HepG2 (cell line): ENCODE measurements around the gene IFT122. TPM values are rescaled to one million over a fixed set of nuclear protein-coding genes. Genes with fewer than 3 reads are reported as not detected.

Source experiments
- HIC2 ChIP-seq: sonication (generic); formaldehyde crosslinking; IDR thresholded peaks from 2 replicates; pipeline ENCODE4 v1.9.0; 2022; ENCODE audit warnings: low read depth, missing genetic modification reagents
- HMGXB3 ChIP-seq: sonication (generic); formaldehyde crosslinking; IDR thresholded peaks from 2 replicates; pipeline ENCODE4 v1.4.0; 2020; ENCODE audit warnings: missing genetic modification reagents, borderline replicate concordance
- HNF4A ChIP-seq: sonication (generic); formaldehyde crosslinking; IDR thresholded peaks from 2 replicates; pipeline ENCODE4 v1.4.0; 2020; ENCODE audit warnings: missing genetic modification reagents
- HNRNPLL ChIP-seq: fragments of 200-400 bp; formaldehyde crosslinking; IDR thresholded peaks from 2 replicates; pipeline ENCODE4 v1.6.1; 2017; ENCODE audit warnings: mild to moderate bottlenecking, low read depth, low read length; ENCODE audit not compliant: poor library complexity, severe bottlenecking
- IRF2 ChIP-seq: IDR thresholded peaks from 2 replicates; pipeline ENCODE4 v1.6.1; 2018; ENCODE audit warnings: missing genetic modification reagents, missing compliant biosample characterization
- IRX3 ChIP-seq: sonication (generic); formaldehyde crosslinking; IDR thresholded peaks from 2 replicates; pipeline ENCODE4 v1.8.1; 2023; ENCODE audit warnings: mild to moderate bottlenecking, low read depth, missing genetic modification reagents, borderline replicate concordance
- PTBP1 ChIP-seq: fragments of 200-400 bp; formaldehyde crosslinking; IDR thresholded peaks from 2 replicates; pipeline ENCODE4 v1.6.1; 2018; ENCODE audit warnings: low read length, low read depth; ENCODE audit not compliant: poor library complexity, severe bottlenecking
- SMARCE1 ChIP-seq: fragments of 450-650 bp; IDR thresholded peaks from 2 replicates; pipeline ENCODE4 v1.6.1; 2017; ENCODE audit warnings: borderline replicate concordance
- SP1 ChIP-seq, 2 experiments: fragments of 450-650 bp in 1 of 2; sonication (generic) in 1 of 2; formaldehyde crosslinking in 1 of 2; IDR thresholded peaks; 2 replicates each; pipeline versions ENCODE4 v1.4.0 to v1.6.1; 2016 to 2020; ENCODE audit warnings: missing genetic modification reagents in 1 of 2
- STAT6 ChIP-seq: sonication (generic); formaldehyde crosslinking; IDR thresholded peaks from 2 replicates; pipeline ENCODE4 v1.4.0; 2020; ENCODE audit warnings: missing genetic modification reagents, mild to moderate bottlenecking, borderline replicate concordance
- TBP ChIP-seq: sonication (generic); formaldehyde crosslinking; IDR thresholded peaks from 2 replicates; pipeline ENCODE4 v1.5.0; 2020; ENCODE audit warnings: missing genetic modification reagents
- TCF12 ChIP-seq, 2 experiments: fragments of 450-650 bp in 1 of 2; sonication (generic) in 1 of 2; formaldehyde crosslinking in 1 of 2; IDR thresholded peaks; 2 replicates each; pipeline versions ENCODE4 v1.6.1 to v1.8.0; 2017 to 2022; ENCODE audit warnings: antibody characterized with exemption in 1 of 2, mild to moderate bottlenecking in 1 of 2, missing genetic modification reagents in 1 of 2, moderate library complexity in 1 of 2
- TRIM22 ChIP-seq: fragments of 450-650 bp; IDR thresholded peaks from 2 replicates; pipeline ENCODE4 v1.6.1; 2017
- polyA plus RNA-seq, 8 experiments: library from polyadenylated mRNA; depleted of rRNA in 3 of 8; stranded (reverse) in 7 of 8; unstranded in 1 of 8; fragments of >200 nt; fragmentation: Illumina TruSeq in 4 of 8; extraction: Trizol in 4 of 8; gene quantifications; 2 replicates each; pipeline versions ENCODE4 v1.2.1 to v1.2.3, GENCODE V29; 2011 to 2016; ENCODE audit warnings: low read depth in 4 of 8, missing spikeins in 1 of 8, mixed read lengths in 1 of 8; ENCODE audit not compliant: insufficient read depth in 1 of 8
- total RNA-seq, 5 experiments: library from RNA; depleted of rRNA; stranded (reverse); fragments of >200 nt; fragmentation: Illumina TruSeq; extraction: Trizol; gene quantifications; 2 replicates each; pipeline ENCODE4 v1.2.3, GENCODE V29; 2016; ENCODE audit warnings: low read depth in 1 of 5

Gene IFT122
- total and polyA plus RNA-seq, 2 of the 13 experiments (the other 11 are each of a cell fraction or from before 2014, with no cell fraction given): 10.1 to 10.3 TPM

- TF ChIP-seq TBP (CRISPR knock-in tag): no peak
- TF ChIP-seq HNRNPLL: no peak
- no peak for TF ChIP-seq HIC2 (CRISPR knock-in tag)
- TF ChIP-seq IRF2 (CRISPR knock-in tag): no peak
- no peak for TF ChIP-seq SP1 (IDR thresholded peaks at IDR 0.05)
- no peak for TF ChIP-seq SP1 (CRISPR knock-in tag; IDR thresholded peaks at IDR 0.05)
- TF ChIP-seq PTBP1: no peak
- peak; percentile 10; the same call in 1 of the 2 replicates for TF ChIP-seq HNF4A (CRISPR knock-in tag)
- TF ChIP-seq HMGXB3 (CRISPR knock-in tag): no peak
- TF ChIP-seq TRIM22: no peak
- no peak for TF ChIP-seq TCF12 (IDR thresholded peaks at IDR 0.05)
- TF ChIP-seq TCF12 (CRISPR knock-in tag; IDR thresholded peaks at IDR 0.05): 0 out of 2 replicates have a peak, but pooled peaks have one; percentile 50
- no peak for TF ChIP-seq SMARCE1
- no peak for TF ChIP-seq STAT6 (CRISPR knock-in tag)
- no peak for TF ChIP-seq IRX3
Observed at GRCh38 chr3:129439226-129439816, 703 bp upstream of the IFT122 start (continued).
